GM19372 (cell line): Measurements from ENCODE around the gene ABHD16A.

ENCODE experiments used
- ATAC-seq: cut with Tn5 transposase; IDR thresholded peaks from one replicate; pipeline ENCODE4 v1.9.1; 2021; ENCODE audit warnings: mild to moderate bottlenecking, low read depth, moderate library complexity; ENCODE audit not compliant: unreplicated experiment

Gene ABHD16A

GRCh38 chr6:31702819-31703716, at the start of gene ABHD16A:
Gene ABHD16A (minus strand): TSS chr6:31703324. CDS start chr6:31703281, 43 bp downstream.
- peak; percentile 93 for ATAC-seq

DNA sequence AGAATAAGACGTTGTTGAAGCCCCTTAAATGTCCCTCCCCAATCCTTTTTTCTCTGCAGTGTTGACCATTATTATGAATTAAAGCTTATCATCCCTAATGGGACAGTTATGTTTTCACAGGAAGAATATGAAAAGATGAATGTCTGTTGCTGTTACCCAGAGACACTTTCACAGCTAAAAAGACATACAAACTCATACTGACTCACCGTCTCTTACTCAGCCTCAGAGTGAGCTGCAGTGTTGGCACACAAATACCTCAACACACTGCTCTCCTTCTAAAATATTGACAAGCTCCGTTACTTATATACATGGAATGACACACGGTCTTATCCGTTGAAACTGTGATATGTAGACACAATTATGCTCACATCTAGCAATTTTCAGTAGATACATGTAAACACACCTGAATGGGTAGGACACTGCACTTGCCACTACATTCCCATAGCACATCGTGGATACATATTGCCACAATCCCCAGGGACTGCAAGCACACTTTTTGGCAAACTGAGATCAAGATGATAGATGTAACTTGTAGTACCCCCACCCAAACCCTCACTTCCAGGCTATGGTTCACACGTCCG, 49.7 kb upstream of the ABHD16A start:
- ATAC-seq, result no peak

GRCh38 chr6:31750411-31751022, 47.4 kb upstream of the ABHD16A start:
- ATAC-seq, result no peak

GRCh38 chr6:31749301-31750036, 46.3 kb upstream of the ABHD16A start:
- ATAC-seq, result no peak

DNA sequence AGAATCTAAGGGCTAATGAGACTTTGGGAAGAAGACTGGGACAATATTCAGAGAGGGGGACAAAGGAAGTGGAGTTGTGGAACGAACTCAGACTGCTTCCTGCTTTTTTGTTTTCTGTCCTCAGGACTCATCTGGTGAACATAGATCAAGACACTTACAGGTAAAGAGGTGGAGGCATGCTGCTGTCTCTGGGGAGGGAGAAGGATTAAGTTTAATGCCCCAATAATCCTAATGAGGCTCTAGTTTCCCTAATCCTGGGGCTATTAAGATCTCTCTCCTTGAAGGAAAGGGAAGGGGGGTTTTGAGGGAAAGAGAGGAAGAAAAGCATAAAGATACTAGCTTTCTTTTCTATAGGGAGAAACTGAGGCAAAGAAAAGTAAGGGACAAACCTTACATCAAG, 41.3 kb upstream of the ABHD16A start:
- ATAC-seq, result no peak

DNA sequence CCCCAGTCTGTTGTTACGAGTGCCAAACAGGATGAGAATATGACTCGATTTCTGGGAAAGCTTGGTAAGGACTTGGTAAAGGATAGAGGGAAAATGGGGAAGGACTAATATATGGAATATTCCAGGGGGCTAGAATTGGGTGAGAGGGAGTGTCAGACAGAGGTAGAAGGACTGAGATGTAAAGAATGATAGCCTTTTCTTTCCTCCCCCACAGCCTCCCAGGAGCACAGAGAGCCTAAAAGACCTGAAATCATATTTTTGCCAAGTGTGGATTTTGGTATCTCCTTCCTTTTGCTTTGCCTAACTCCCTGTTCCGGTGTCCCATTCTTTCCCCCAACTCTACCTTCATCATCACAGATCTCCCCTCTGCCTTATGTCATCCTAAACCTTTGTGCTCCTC, 39.8 kb upstream of the ABHD16A start:
- ATAC-seq, result no peak

- no peak for ATAC-seq
These were observed 38.7 kb upstream of the ABHD16A start for GRCh38 chr6:31741815-31742214.

- no peak for ATAC-seq
These were observed 37.5 kb upstream of the ABHD16A start for GRCh38 chr6:31740397-31741223.

GRCh38 chr6:31739639-31740396, 36.7 kb upstream of the ABHD16A start, which contains the start of gene MSH5:
Gene MSH5 (plus strand): TSS chr6:31740005. CDS start chr6:31740467, 462 bp downstream.
- ATAC-seq, result peak; percentile 77

- ATAC-seq, result no peak
These were observed 35.2 kb upstream of the ABHD16A start for GRCh38 chr6:31737991-31738979.

DNA sequence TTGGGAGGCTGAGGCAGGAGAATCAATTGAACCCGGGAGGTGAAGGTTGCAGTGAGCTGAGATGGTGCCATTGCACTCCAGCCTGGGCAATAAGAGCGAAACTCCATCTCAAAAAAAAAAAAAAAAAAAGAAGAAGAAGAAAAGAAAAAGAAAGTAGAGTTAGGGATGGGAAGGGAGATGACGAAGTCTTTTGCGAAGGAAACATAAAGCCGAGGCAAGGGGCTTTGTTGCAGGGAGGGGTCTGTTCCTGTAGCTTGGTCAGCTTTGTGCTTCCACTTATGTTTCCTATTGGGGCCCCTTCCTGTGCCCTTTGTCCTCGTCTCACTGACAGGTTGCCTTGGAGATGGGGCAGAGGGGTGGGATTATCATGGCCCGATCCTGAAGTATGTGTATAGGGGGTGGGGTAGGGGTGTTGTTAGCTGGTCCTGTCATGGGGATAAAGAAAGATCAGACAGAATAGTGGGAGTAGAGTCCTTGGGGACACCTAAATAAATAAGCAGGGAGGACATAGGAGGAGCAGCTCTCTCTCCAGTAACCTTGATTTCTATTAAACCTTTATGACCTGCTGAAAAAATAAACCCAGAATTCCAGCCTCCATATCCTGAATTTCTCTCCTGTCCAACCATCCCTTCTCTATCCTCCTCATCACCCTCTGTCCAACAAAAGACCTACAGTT, 34.3 kb upstream of the ABHD16A start:
- ATAC-seq, result no peak

- ATAC-seq, result no peak
These were observed 33.7 kb upstream of the ABHD16A start for GRCh38 chr6:31736768-31737314.

GRCh38 chr6:31736021-31736767, 33.1 kb upstream of the ABHD16A start, which contains the start of gene CLIC1:
Gene CLIC1 (minus strand): TSS chr6:31736530. CDS start chr6:31736300, 230 bp downstream.
- ATAC-seq, result no peak

- no peak for ATAC-seq
These were observed 31.8 kb upstream of the ABHD16A start for GRCh38 chr6:31734821-31735406.

GRCh38 chr6:31734247-31734820, 31.2 kb upstream of the ABHD16A start:
- no peak for ATAC-seq

DNA sequence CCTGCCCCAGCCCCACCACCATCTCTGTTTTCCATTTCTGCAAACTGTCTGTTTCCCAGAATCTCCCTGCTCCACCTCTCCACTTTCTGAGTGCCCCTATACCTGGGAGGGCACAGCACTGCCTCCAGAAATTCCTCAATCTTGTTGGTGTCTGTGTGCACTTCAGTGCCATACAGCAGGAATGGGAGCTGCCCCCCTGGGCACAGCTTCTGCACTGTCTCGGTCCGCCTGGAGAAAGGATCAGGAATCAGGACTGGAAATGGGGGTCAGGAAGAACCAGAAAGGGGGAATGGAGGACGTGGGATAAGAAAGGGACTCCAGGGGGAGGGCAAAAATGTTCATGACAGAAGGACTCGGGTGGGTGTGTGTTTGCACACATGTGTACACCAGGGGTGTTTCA, 30.6 kb upstream of the ABHD16A start:
- no peak for ATAC-seq
